Skeletal muscle tissue (tissue), 4 donors: ENCODE data around the gene DHX8. TPM values are rescaled to one million over a fixed set of nuclear protein-coding genes. Genes with fewer than 3 reads are reported as not detected.

Experiments
- H3K27ac ChIP-seq: one replicate; pipeline ENCODE4 v1.7.0; 2013; ENCODE audit warnings: mild to moderate bottlenecking, low read depth, low read length, inconsistent platforms
- H3K27me3 ChIP-seq, 3 donors: one replicate each; pipeline ENCODE4 v1.7.0; 2013; ENCODE audit warnings: low read length in 3 of 3; ENCODE audit not compliant: control insufficient read depth in 3 of 3, insufficient read depth in 3 of 3
- H3K36me3 ChIP-seq, 3 donors: one replicate each; pipeline ENCODE4 v1.7.0; 2013; ENCODE audit warnings: low read length in 3 of 3; ENCODE audit not compliant: control insufficient read depth in 3 of 3, insufficient read depth in 3 of 3
- H3K4me1 ChIP-seq, 3 donors: one replicate each; pipeline ENCODE4 v1.7.0; 2013; ENCODE audit warnings: low read length in 3 of 3, mild to moderate bottlenecking in 3 of 3; ENCODE audit not compliant: control insufficient read depth in 3 of 3, insufficient read depth in 3 of 3
- H3K4me3 ChIP-seq, 3 donors: one replicate each; pipeline ENCODE4 v1.7.0; 2013; ENCODE audit warnings: low read length in 3 of 3
- H3K9ac ChIP-seq, 3 donors: one replicate each; pipeline ENCODE4 v1.7.0; 2013; ENCODE audit warnings: low read length in 3 of 3, mild to moderate bottlenecking in 3 of 3, moderate library complexity in 2 of 3, low read depth in 1 of 3
- H3K9me3 ChIP-seq, 3 donors: one replicate each; pipeline ENCODE4 v1.7.0; 2013; ENCODE audit warnings: low read length in 3 of 3; ENCODE audit not compliant: control insufficient read depth in 3 of 3
- total RNA-seq: library from RNA; depleted of rRNA; stranded (reverse); fragments of >200 nt; gene quantifications from one replicate; pipeline ENCODE4 v1.2.3, GENCODE V29; 2014
- donor health status: Osteomylitis.

The DHX8 gene
- total RNA-seq, 1 donor from 2014 or later, result 23.0 TPM

GRCh38 chr17:43530288-43531081 is 46.7 kb downstream of the DHX8 start:
- no peaks in the 10 kb centered on the region for H3K27me3 ChIP-seq
- H3K4me1 ChIP-seq, result peaks cover 23 to 40% (median 33%) of the 10 kb centered on the region in 3 donors
- H3K4me3 ChIP-seq, result peak overlapping the region; percentile 53 to 67 (median 65)
- H3K9me3 ChIP-seq, result no peaks in the 10 kb centered on the region
- peak overlapping the region; percentile 27 for H3K27ac ChIP-seq
- peaks cover 9 to 16% (median 15%) of the 10 kb centered on the region in 3 donors for H3K36me3 ChIP-seq
- peak overlapping the region; percentile 39 to 70 (median 48) for H3K9ac ChIP-seq

- H3K27me3 ChIP-seq, result no peaks in the 10 kb centered on the region
- H3K4me1 ChIP-seq, result peaks cover 23 to 40% (median 33%) of the 10 kb centered on the region in 3 donors
- peak overlapping the region; percentile 45 to 65 (median 53) for H3K4me3 ChIP-seq
- peak overlapping the region in 2 of 3 donors; percentile 39 to 69 for H3K9ac ChIP-seq
- H3K36me3 ChIP-seq, result peaks cover 6 to 10% (median 10%) of the 10 kb centered on the region in 3 donors
- no peaks in the 10 kb centered on the region for H3K9me3 ChIP-seq
- peak overlapping the region; percentile 27 for H3K27ac ChIP-seq
Observed at GRCh38 chr17:43531082-43531378, 47.3 kb downstream of the DHX8 start.

- H3K4me1 ChIP-seq, result peaks cover 23 to 40% (median 33%) of the 10 kb centered on the region in 3 donors
- H3K9me3 ChIP-seq, result no peaks in the 10 kb centered on the region
- H3K4me3 ChIP-seq, result no peak overlapping the region
- no peaks in the 10 kb centered on the region for H3K27me3 ChIP-seq
- no peak overlapping the region for H3K27ac ChIP-seq
- H3K9ac ChIP-seq, result no peak overlapping the region
- H3K36me3 ChIP-seq, result peaks cover 0 to 4% (median 3%) of the 10 kb centered on the region in 3 donors
Observed at GRCh38 chr17:43531955-43532354, 48.2 kb downstream of the DHX8 start.

GRCh38 chr17:43532581-43532980 is 48.8 kb downstream of the DHX8 start:
- H3K4me3 ChIP-seq, result no peak overlapping the region
- no peaks in the 10 kb centered on the region for H3K9me3 ChIP-seq
- no peaks in the 10 kb centered on the region for H3K36me3 ChIP-seq
- peaks cover 23 to 40% (median 33%) of the 10 kb centered on the region in 3 donors for H3K4me1 ChIP-seq
- H3K27me3 ChIP-seq, result no peaks in the 10 kb centered on the region
- no peak overlapping the region for H3K9ac ChIP-seq
- no peak overlapping the region for H3K27ac ChIP-seq

GRCh38 chr17:43533699-43534098 is 49.9 kb downstream of the DHX8 start:
- no peaks in the 10 kb centered on the region for H3K9me3 ChIP-seq
- H3K4me3 ChIP-seq, result no peak overlapping the region
- peaks cover 15 to 31% (median 25%) of the 10 kb centered on the region in 3 donors for H3K4me1 ChIP-seq
- no peak overlapping the region for H3K27ac ChIP-seq
- no peaks in the 10 kb centered on the region for H3K27me3 ChIP-seq
- H3K9ac ChIP-seq, result no peak overlapping the region
- H3K36me3 ChIP-seq, result no peaks in the 10 kb centered on the region

GRCh38 chr17:43534909-43535308 is 51.1 kb downstream of the DHX8 start:
- Histone ChIP-seq H3K4me3 (no peak overlapping the region), H3K4me1 (peaks cover 11 to 21% (median 18%) of the 10 kb centered on the region in 3 donors), H3K27me3 (no peaks in the 10 kb centered on the region), H3K9ac (no peak overlapping the region), H3K27ac (no peak overlapping the region), H3K36me3 (no peaks in the 10 kb centered on the region), H3K9me3 (no peaks in the 10 kb centered on the region)

- Histone ChIP-seq H3K36me3 (no peaks in the 10 kb centered on the region), H3K4me3 (no peak overlapping the region), H3K9ac (no peak overlapping the region), H3K9me3 (no peaks in the 10 kb centered on the region), H3K27me3 (no peaks in the 10 kb centered on the region), H3K27ac (no peak overlapping the region), H3K4me1 (peaks cover under 1 to 6% (median 3%) of the 10 kb centered on the region in 3 donors)
Observed at GRCh38 chr17:43536236-43536992, 52.6 kb downstream of the DHX8 start.

- H3K9me3 ChIP-seq, result no peaks in the 10 kb centered on the region
- peaks cover 13 to 27% (median 26%) of the 10 kb centered on the region in 3 donors for H3K27me3 ChIP-seq
- H3K4me1 ChIP-seq, result peaks cover 2 to 10% (median 6%) of the 10 kb centered on the region in 3 donors
- no peak overlapping the region for H3K27ac ChIP-seq
- no peaks in the 10 kb centered on the region for H3K36me3 ChIP-seq
- no peak overlapping the region for H3K4me3 ChIP-seq
- H3K9ac ChIP-seq, result no peak overlapping the region
Observed at GRCh38 chr17:43540821-43541674, 57.3 kb downstream of the DHX8 start.

GRCh38 chr17:43542859-43543258 is 59.1 kb downstream of the DHX8 start:
- no peaks in the 10 kb centered on the region for H3K36me3 ChIP-seq
- H3K4me1 ChIP-seq, result peaks cover 8 to 16% (median 13%) of the 10 kb centered on the region in 3 donors
- H3K9ac ChIP-seq, result no peak overlapping the region
- H3K9me3 ChIP-seq, result no peaks in the 10 kb centered on the region
- H3K4me3 ChIP-seq, result no peak overlapping the region
- H3K27ac ChIP-seq, result no peak overlapping the region
- H3K27me3 ChIP-seq, result peaks cover 13 to 30% (median 27%) of the 10 kb centered on the region in 3 donors
